HepG2 (cell line): ENCODE measurements around the gene MAPRE3. TPM values are rescaled to one million over a fixed set of nuclear protein-coding genes. Genes with fewer than 3 reads are reported as not detected.
A peak's percentile ranks its signal among the peaks of the same experiment; 100 is the strongest.

ENCODE experiments used
- AHR ChIP-seq: IDR thresholded peaks from 2 replicates; pipeline ENCODE4 v1.6.1; 2018; ENCODE audit warnings: missing genetic modification reagents, missing compliant biosample characterization
- BATF2 ChIP-seq: sonication (generic); formaldehyde crosslinking; IDR thresholded peaks from 2 replicates; pipeline ENCODE4 v1.8.0; 2022; ENCODE audit warnings: mild to moderate bottlenecking, missing genetic modification reagents, moderate library complexity
- CBX2 ChIP-seq, 2 experiments: fragments of 200-600 bp in 1 of 2; sonication (generic); formaldehyde crosslinking in 1 of 2; IDR thresholded peaks; 2 replicates each; pipeline versions ENCODE4 v1.7.0 to v1.8.1; 2018 to 2022; ENCODE audit warnings: low read depth in 2 of 2, low read length in 1 of 2, mild to moderate bottlenecking in 1 of 2, missing genetic modification reagents in 1 of 2
- EEA1 ChIP-seq: sonication (generic); formaldehyde crosslinking; IDR thresholded peaks from 2 replicates; pipeline ENCODE4 v1.5.1; 2020; ENCODE audit warnings: mild to moderate bottlenecking, missing genetic modification reagents, borderline replicate concordance
- ETS1 ChIP-seq: sonication (generic); formaldehyde crosslinking; IDR thresholded peaks from 2 replicates; pipeline ENCODE4 v1.4.0; 2020; ENCODE audit warnings: missing genetic modification reagents
- FOXM1 ChIP-seq: sonication (generic); formaldehyde crosslinking; IDR thresholded peaks from 2 replicates; pipeline ENCODE4 v1.5.0; 2020; ENCODE audit warnings: missing genetic modification reagents
- FOXO1 ChIP-seq: sonication (generic); formaldehyde crosslinking; IDR thresholded peaks from 2 replicates; pipeline ENCODE4 v1.4.0; 2020; ENCODE audit warnings: missing genetic modification reagents
- GMEB1 ChIP-seq: sonication (generic); formaldehyde crosslinking; IDR thresholded peaks from 2 replicates; pipeline ENCODE4 v1.5.1; 2020; ENCODE audit warnings: missing genetic modification reagents, mild to moderate bottlenecking, borderline replicate concordance
- LBX2 ChIP-seq: sonication (generic); formaldehyde crosslinking; IDR thresholded peaks from 2 replicates; pipeline ENCODE4 v1.5.0; 2020; ENCODE audit warnings: missing genetic modification reagents, mild to moderate bottlenecking, borderline replicate concordance
- NBN ChIP-seq: fragments of 450-650 bp; conservative IDR thresholded peaks from 2 replicates; pipeline ENCODE4 v1.6.1; 2017
- NFATC3 ChIP-seq: sonication (generic); formaldehyde crosslinking; IDR thresholded peaks from 2 replicates; pipeline ENCODE4 v1.5.1; 2020; ENCODE audit warnings: mild to moderate bottlenecking, missing genetic modification reagents
- RCOR2 ChIP-seq: IDR thresholded peaks from 2 replicates; pipeline ENCODE4 v1.6.1; 2016; ENCODE audit warnings: missing biosample characterization, missing genetic modification reagents
- SMARCC2 ChIP-seq: fragments of 450-650 bp; IDR thresholded peaks from 2 replicates; pipeline ENCODE4 v1.6.1; 2017; ENCODE audit warnings: antibody characterized with exemption, mild to moderate bottlenecking
- SMC3 ChIP-seq: IDR thresholded peaks from 2 replicates; pipeline ENCODE4 v1.6.1; 2011; ENCODE audit warnings: low read length, improper control_type of control experiment
- SRF ChIP-seq: IDR thresholded peaks from 2 replicates; pipeline ENCODE4 v1.6.1; 2011; ENCODE audit warnings: mild to moderate bottlenecking, low read depth, low read length, moderate library complexity
- TOPORS ChIP-seq: sonication (generic); formaldehyde crosslinking; IDR thresholded peaks from 2 replicates; pipeline ENCODE4 v1.8.0; 2023; ENCODE audit warnings: mild to moderate bottlenecking, missing genetic modification reagents
- ZNF234 ChIP-seq: sonication (generic); formaldehyde crosslinking; conservative IDR thresholded peaks from 2 replicates; pipeline ENCODE4 v1.5.1; 2020; ENCODE audit warnings: mild to moderate bottlenecking, missing genetic modification reagents
- ZNF264 ChIP-seq: sonication (generic); formaldehyde crosslinking; IDR thresholded peaks from 2 replicates; pipeline ENCODE4 v1.4.0; 2020; ENCODE audit warnings: missing genetic modification reagents
- ZNF317 ChIP-seq: sonication (generic); formaldehyde crosslinking; IDR thresholded peaks from 2 replicates; pipeline ENCODE4 v1.5.0; 2020; ENCODE audit warnings: mild to moderate bottlenecking, missing genetic modification reagents
- ZNF549 ChIP-seq: sonication (generic); formaldehyde crosslinking; IDR thresholded peaks from 2 replicates; pipeline ENCODE4 v1.5.0; 2020; ENCODE audit warnings: missing genetic modification reagents
- ZNF687 ChIP-seq: sonication (generic); formaldehyde crosslinking; IDR thresholded peaks from 2 replicates; pipeline ENCODE4 v1.5.1; 2020; ENCODE audit warnings: mild to moderate bottlenecking, missing genetic modification reagents, moderate library complexity
- ZNF883 ChIP-seq: sonication (generic); formaldehyde crosslinking; IDR thresholded peaks from 2 replicates; pipeline ENCODE4 v1.5.1; 2020; ENCODE audit warnings: mild to moderate bottlenecking, missing genetic modification reagents; ENCODE audit errors: not compliant biosample characterization
- polyA plus RNA-seq, 8 experiments: library from polyadenylated mRNA; depleted of rRNA in 3 of 8; stranded (reverse) in 7 of 8; unstranded in 1 of 8; fragments of >200 nt; fragmentation: Illumina TruSeq in 4 of 8; extraction: Trizol in 4 of 8; gene quantifications; 2 replicates each; pipeline versions ENCODE4 v1.2.1 to v1.2.3, GENCODE V29; 2011 to 2016; ENCODE audit warnings: low read depth in 4 of 8, missing spikeins in 1 of 8, mixed read lengths in 1 of 8; ENCODE audit not compliant: insufficient read depth in 1 of 8
- total RNA-seq, 5 experiments: library from RNA; depleted of rRNA; stranded (reverse); fragments of >200 nt; fragmentation: Illumina TruSeq; extraction: Trizol; gene quantifications; 2 replicates each; pipeline ENCODE4 v1.2.3, GENCODE V29; 2016; ENCODE audit warnings: low read depth in 1 of 5

Gene MAPRE3
- total and polyA plus RNA-seq, 2 of the 13 experiments (the other 11 are each of a cell fraction or from before 2014, with no cell fraction given), result 0.31 to 0.91 TPM

GRCh38 chr2:27032495-27033252, 62.2 kb downstream of the MAPRE3 start, which contains the start of gene TMEM214 (continued):
- TF ChIP-seq ZNF883 (CRISPR knock-in tag) (peak; percentile 85), SMARCC2 (no peak), ZNF549 (CRISPR knock-in tag) (no peak), SRF (no peak), TOPORS (CRISPR knock-in tag) (peak; percentile 76), ZNF264 (CRISPR knock-in tag) (peak; percentile 63), NFATC3 (CRISPR knock-in tag) (no peak), FOXO1 (0 out of 2 replicates have a peak, but pooled peaks have one; percentile 53), EEA1 (0 out of 2 replicates have a peak, but pooled peaks have one; percentile 79), FOXM1 (CRISPR knock-in tag) (no peak), ZNF687 (CRISPR knock-in tag) (peak; percentile 91), ZNF317 (no peak), BATF2 (CRISPR knock-in tag) (0 out of 2 replicates have a peak, but pooled peaks have one; percentile 67), ETS1 (CRISPR knock-in tag) (no peak), CBX2 (IDR thresholded peaks at IDR 0.05; ENCODE audit: low read depth, low read length) (no peak), CBX2 (CRISPR knock-in tag; IDR thresholded peaks at IDR 0.05; ENCODE audit: low read depth) (no peak), GMEB1 (CRISPR knock-in tag) (peak; percentile 98), AHR (CRISPR knock-in tag) (peak; percentile 64; the same call in 1 of the 2 replicates), RCOR2 (CRISPR knock-in tag) (peak; percentile 27; the same call in 1 of the 2 replicates), SMC3 (no peak), LBX2 (CRISPR knock-in tag) (no peak), NBN (no peak), ZNF234 (CRISPR knock-in tag) (0 out of 2 replicates have a peak, but pooled peaks have one; percentile 28)
